Measurements from ENCODE around the gene PHOSPHO2. TPM values are rescaled to one million over a fixed set of nuclear protein-coding genes. Genes with fewer than 3 reads are reported as not detected.

PHOSPHO2 gene
- total RNA-seq, 1 experiment from 2014 or later, result 6.9 TPM

GRCh38 chr2:169663247-169663646 is 31.0 kb upstream of the PHOSPHO2 start:
- ChIA-PET CTCF (no interaction called here), POLR2A (ENCODE audit: low non-redundant PET) (no interaction called here)
- H3K4me1 ChIP-seq (ENCODE audit: insufficient read depth, low read length, poor library complexity, severe bottlenecking), result peaks cover 6% of the 10 kb centered on the region
- BruUV-seq (replicated peaks), result no TSS peak
- no peak overlapping the region for H3K4me3 ChIP-seq (ENCODE audit: low read depth, low read length, poor library complexity, severe bottlenecking)
- no peak for DNase-seq (ENCODE audit: low spot score)
- H3K27ac ChIP-seq (ENCODE audit: low read depth, low read length, poor library complexity, severe bottlenecking), result no peak overlapping the region
- intact Hi-C loops (cut with micrococcal nuclease; ENCODE audit: unreplicated experiment), result no loop called here
- H3K36me3 ChIP-seq (ENCODE audit: insufficient read depth, low read length, poor library complexity, severe bottlenecking), result no peaks in the 10 kb centered on the region
- H3K27me3 ChIP-seq (replicated peaks; ENCODE audit: insufficient read depth, low read depth, low read length, poor library complexity), result no peaks in the 10 kb centered on the region
- TF ChIP-seq EZH2 (IDR thresholded peaks at IDR 0.05; ENCODE audit: borderline replicate concordance, low read depth, low read length, poor library complexity, severe bottlenecking) (no peak), CTCF (conservative IDR thresholded peaks at IDR 0.05; ENCODE audit: low read depth, low read length) (no peak)
- no peaks in the 10 kb centered on the region for H3K9me3 ChIP-seq (ENCODE audit: low read depth, low read length, poor library complexity, severe bottlenecking)

GRCh38 chr2:169664600-169664977 is 29.7 kb upstream of the PHOSPHO2 start:
- no peak overlapping the region for H3K27ac ChIP-seq (ENCODE audit: low read depth, low read length, poor library complexity, severe bottlenecking)
- intact Hi-C loops (cut with micrococcal nuclease; ENCODE audit: unreplicated experiment), result no loop called here
- H3K27me3 ChIP-seq (replicated peaks; ENCODE audit: insufficient read depth, low read depth, low read length, poor library complexity), result no peaks in the 10 kb centered on the region
- H3K4me3 ChIP-seq (ENCODE audit: low read depth, low read length, poor library complexity, severe bottlenecking), result no peak overlapping the region
- H3K36me3 ChIP-seq (ENCODE audit: insufficient read depth, low read length, poor library complexity, severe bottlenecking), result no peaks in the 10 kb centered on the region
- DNase-seq (ENCODE audit: low spot score), result no peak
- TF ChIP-seq CTCF (conservative IDR thresholded peaks at IDR 0.05; ENCODE audit: low read depth, low read length) (no peak), EZH2 (IDR thresholded peaks at IDR 0.05; ENCODE audit: borderline replicate concordance, low read depth, low read length, poor library complexity, severe bottlenecking) (no peak)
- no peaks in the 10 kb centered on the region for H3K9me3 ChIP-seq (ENCODE audit: low read depth, low read length, poor library complexity, severe bottlenecking)
- BruUV-seq (replicated peaks), result no TSS peak
- CTCF ChIA-PET, result no interaction called here
- H3K4me1 ChIP-seq (ENCODE audit: insufficient read depth, low read length, poor library complexity, severe bottlenecking), result peaks cover under 1% of the 10 kb centered on the region
- POLR2A ChIA-PET (ENCODE audit: low non-redundant PET), result no interaction called here

- Histone ChIP-seq H3K9me3 (ENCODE audit: low read depth, low read length, poor library complexity, severe bottlenecking) (no peaks in the 10 kb centered on the region), H3K4me1 (ENCODE audit: insufficient read depth, low read length, poor library complexity, severe bottlenecking) (no peaks in the 10 kb centered on the region), H3K27ac (ENCODE audit: low read depth, low read length, poor library complexity, severe bottlenecking) (no peak overlapping the region), H3K36me3 (ENCODE audit: insufficient read depth, low read length, poor library complexity, severe bottlenecking) (no peaks in the 10 kb centered on the region), H3K4me3 (ENCODE audit: low read depth, low read length, poor library complexity, severe bottlenecking) (no peak overlapping the region), H3K27me3 (replicated peaks; ENCODE audit: insufficient read depth, low read depth, low read length, poor library complexity) (no peaks in the 10 kb centered on the region)
- ChIA-PET POLR2A (ENCODE audit: low non-redundant PET) (no interaction called here), CTCF (no interaction called here)
- no TSS peak for BruUV-seq (replicated peaks)
- no peak for TF ChIP-seq EZH2 (IDR thresholded peaks at IDR 0.05; ENCODE audit: borderline replicate concordance, low read depth, low read length, poor library complexity, severe bottlenecking)
- no peak for DNase-seq (ENCODE audit: low spot score)
- intact Hi-C loops (cut with micrococcal nuclease; ENCODE audit: unreplicated experiment), result no loop called here
These were observed 29.0 kb upstream of the PHOSPHO2 start for GRCh38 chr2:169664978-169665930.
